Uterus (tissue), 4 donors: Measurements from ENCODE around the gene ZFHX2. TPM values are rescaled to one million over a fixed set of nuclear protein-coding genes. Genes with fewer than 3 reads are reported as not detected.
"Not testable (repeated sequence)": the region's sequence is repeated elsewhere in the genome, so short reads cannot be mapped to it uniquely, and the experiment has no call there.

Experiments used
- DNase-seq, 2 donors: peaks; one replicate each; pipeline ENCODE4 v3.0.0-alpha.2; 2019 to 2020
- H3K27ac ChIP-seq, 2 donors: fragments of 200-600 bp; sonication (generic); 1 replicate in 1 of 2; 2 replicates in 1 of 2; pipeline ENCODE4 v1.5.1; 2016 to 2018
- H3K27me3 ChIP-seq, 2 donors: fragments of 200-600 bp; sonication (generic); one replicate each; pipeline ENCODE4 v1.5.1; 2018 to 2019; ENCODE audit warnings: control low read depth in 1 of 2
- H3K36me3 ChIP-seq, 2 donors: fragments of 200-600 bp; sonication (generic); one replicate each; pipeline ENCODE4 v1.5.1; 2019; ENCODE audit warnings: control low read depth in 1 of 2
- H3K4me1 ChIP-seq, 2 donors: fragments of 200-600 bp; sonication (generic); one replicate each; pipeline ENCODE4 v1.5.1; 2018 to 2019; ENCODE audit warnings: control low read depth in 1 of 2
- H3K4me3 ChIP-seq, 2 donors: fragments of 200-600 bp; sonication (generic); 1 replicate in 1 of 2; 2 replicates in 1 of 2; pipeline ENCODE4 v1.5.1; 2018 to 2019; ENCODE audit warnings: mild to moderate bottlenecking in 1 of 2
- H3K9me3 ChIP-seq, 2 donors: fragments of 200-600 bp; sonication (generic); one replicate each; pipeline ENCODE4 v1.5.1; 2019; ENCODE audit warnings: control low read depth in 1 of 2
- CTCF ChIP-seq, 4 experiments: fragments of 200-600 bp in 2 of 4; fragments of 450-650 bp in 2 of 4; sonication (generic) in 2 of 4; IDR thresholded peaks; one replicate each; pipeline ENCODE4 v1.5.1; 2016 to 2019; ENCODE audit warnings: antibody characterized with exemption in 4 of 4, mild to moderate bottlenecking in 2 of 4, moderate library complexity in 1 of 4
- POLR2A ChIP-seq, 2 donors: fragments of 450-650 bp; IDR thresholded peaks; one replicate each; pipeline ENCODE4 v1.6.1; 2016; ENCODE audit warnings: antibody characterized with exemption in 2 of 2, mild to moderate bottlenecking in 1 of 2, moderate library complexity in 1 of 2
- intact Hi-C: fragments of 100-400 bp; cut with DNase I; formaldehyde crosslinking; loops from one replicate; pipeline ENCODE4 v1.15.1; 2023; ENCODE audit warnings: low total_unique reads
- total RNA-seq, 4 donors: library from RNA; depleted of rRNA in 3 of 4; stranded (reverse); fragments of >200 nt in 3 of 4; gene quantifications; one replicate each; pipeline versions ENCODE4 v1.1.0 to v1.2.4, GENCODE V29; 2014 to 2023
- donor health status: DM: yes; HTN: yes; CAD: no.

ZFHX2 gene
- total RNA-seq, 4 donors from 2014 or later, result 0.35 to 1.7 TPM; not detected in 2

GRCh38 chr14:23537351-23538049 is 14.1 kb downstream of the ZFHX2 start:
- Histone ChIP-seq H3K4me3 (no peak overlapping the region), H3K9me3 (no peaks in the 10 kb centered on the region), H3K27me3 (no peaks in the 10 kb centered on the region), H3K4me1 (no peaks in the 10 kb centered on the region), H3K27ac (no peak overlapping the region), H3K36me3 (no peaks in the 10 kb centered on the region)
- DNase-seq, result no peak
- intact Hi-C loops, result no loop called here
- TF ChIP-seq POLR2A (IDR thresholded peaks at IDR 0.05) (no peak), CTCF (IDR thresholded peaks at IDR 0.05) (no peak)

- H3K4me3 ChIP-seq, H3K27ac ChIP-seq, H3K9me3 ChIP-seq, H3K27me3 ChIP-seq, intact Hi-C loops, H3K36me3 ChIP-seq, H3K4me1 ChIP-seq, DNase-seq: not testable (repeated sequence)
Observed at GRCh38 chr14:23536906-23537305, 14.7 kb downstream of the ZFHX2 start.

DNA sequence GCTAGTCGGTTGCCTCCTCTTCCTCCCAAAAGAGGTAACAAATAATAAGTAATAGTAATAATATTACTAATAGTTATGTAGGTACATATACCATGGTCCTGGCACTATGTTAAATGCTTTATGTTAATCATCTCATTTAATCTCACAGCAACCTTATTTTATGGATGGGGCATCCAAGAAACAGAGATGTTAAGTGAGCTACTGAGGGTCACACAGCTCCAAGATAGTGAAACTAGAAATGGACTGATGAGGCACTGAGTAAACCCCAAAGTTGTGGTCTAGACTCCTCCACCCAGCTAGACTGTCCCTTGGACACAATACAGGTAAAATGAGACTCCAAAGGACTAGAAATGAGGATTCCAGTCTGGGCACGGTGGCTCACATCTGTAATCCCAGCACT is 15.1 kb downstream of the ZFHX2 start:
- intact Hi-C loops, result no loop called here
- TF ChIP-seq POLR2A (IDR thresholded peaks at IDR 0.05), result no peak
- no peak for TF ChIP-seq CTCF (IDR thresholded peaks at IDR 0.05)
- H3K27me3 ChIP-seq, result no peaks in the 10 kb centered on the region
- no peaks in the 10 kb centered on the region for H3K9me3 ChIP-seq
- no peaks in the 10 kb centered on the region for H3K36me3 ChIP-seq
- H3K4me1 ChIP-seq, result no peaks in the 10 kb centered on the region
- no peak overlapping the region for H3K4me3 ChIP-seq
- H3K27ac ChIP-seq, result no peak overlapping the region
- no peak for DNase-seq

DNA sequence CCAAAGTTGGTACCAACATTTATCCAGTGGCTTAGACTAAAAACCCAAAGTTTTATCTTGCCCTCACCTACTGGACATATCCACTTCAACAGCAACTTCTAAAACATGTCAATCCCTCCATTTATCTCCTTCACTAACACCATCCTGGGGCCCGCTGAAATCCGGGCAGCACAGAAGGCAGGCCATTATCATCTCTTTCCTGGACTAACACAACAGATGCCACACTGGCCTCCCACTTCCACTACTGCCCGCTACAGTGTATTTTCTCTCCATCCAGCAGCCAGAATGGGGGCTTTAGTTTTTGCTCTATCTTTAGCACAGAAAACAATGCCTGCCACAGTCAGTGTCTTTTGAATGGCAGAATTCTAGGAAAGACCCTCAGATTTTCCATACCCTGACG is 15.6 kb downstream of the ZFHX2 start:
- intact Hi-C loops, result no loop called here
- no peak overlapping the region for H3K27ac ChIP-seq
- H3K4me3 ChIP-seq, result no peak overlapping the region
- H3K27me3 ChIP-seq, result no peaks in the 10 kb centered on the region
- H3K9me3 ChIP-seq, result no peaks in the 10 kb centered on the region
- H3K4me1 ChIP-seq, result no peaks in the 10 kb centered on the region
- no peak for DNase-seq
- TF ChIP-seq POLR2A (IDR thresholded peaks at IDR 0.05), result no peak
- TF ChIP-seq CTCF (IDR thresholded peaks at IDR 0.05), result no peak
- no peaks in the 10 kb centered on the region for H3K36me3 ChIP-seq

GRCh38 chr14:23533652-23534435 is 17.7 kb downstream of the ZFHX2 start:
- intact Hi-C loops, result no loop called here
- H3K27me3 ChIP-seq, result no peaks in the 10 kb centered on the region
- H3K4me1 ChIP-seq, result no peaks in the 10 kb centered on the region
- no peak for DNase-seq
- no peaks in the 10 kb centered on the region for H3K36me3 ChIP-seq
- no peak for TF ChIP-seq POLR2A (IDR thresholded peaks at IDR 0.05)
- no peak for TF ChIP-seq CTCF (IDR thresholded peaks at IDR 0.05)
- no peak overlapping the region for H3K27ac ChIP-seq
- H3K9me3 ChIP-seq, result no peaks in the 10 kb centered on the region
- no peak overlapping the region for H3K4me3 ChIP-seq
